Transverse colon (tissue), 4 donors: ENCODE data around the gene HHIPL1.

Source experiments
- EP300 ChIP-seq: sonication (generic); formaldehyde crosslinking; IDR thresholded peaks from one replicate; pipeline ENCODE4 v1.6.1; 2017; ENCODE audit warnings: antibody characterized with exemption, low read depth
- POLR2A ChIP-seq: fragments of 450-650 bp; IDR thresholded peaks from one replicate; pipeline ENCODE4 v1.6.1; 2016; ENCODE audit warnings: antibody characterized with exemption, mild to moderate bottlenecking, moderate library complexity
- POLR2AphosphoS5 ChIP-seq, 3 donors: sonication (generic); formaldehyde crosslinking; IDR thresholded peaks; one replicate each; pipeline ENCODE4 v1.6.1; 2016; ENCODE audit warnings: antibody characterized with exemption in 3 of 3
- TF ChIP-seq, protein P1 (sequence below), 5 experiments: fragments of 200-600 bp in 3 of 5; fragments of 450-650 bp in 2 of 5; sonication (generic) in 3 of 5; IDR thresholded peaks; 1 replicate in 2 of 5; 2 replicates in 3 of 5; pipeline ENCODE4 v1.5.1; 2016 to 2017; ENCODE audit warnings: antibody characterized with exemption in 5 of 5, inconsistent platforms in 3 of 5, mild to moderate bottlenecking in 2 of 5, moderate library complexity in 1 of 5

DNA sequence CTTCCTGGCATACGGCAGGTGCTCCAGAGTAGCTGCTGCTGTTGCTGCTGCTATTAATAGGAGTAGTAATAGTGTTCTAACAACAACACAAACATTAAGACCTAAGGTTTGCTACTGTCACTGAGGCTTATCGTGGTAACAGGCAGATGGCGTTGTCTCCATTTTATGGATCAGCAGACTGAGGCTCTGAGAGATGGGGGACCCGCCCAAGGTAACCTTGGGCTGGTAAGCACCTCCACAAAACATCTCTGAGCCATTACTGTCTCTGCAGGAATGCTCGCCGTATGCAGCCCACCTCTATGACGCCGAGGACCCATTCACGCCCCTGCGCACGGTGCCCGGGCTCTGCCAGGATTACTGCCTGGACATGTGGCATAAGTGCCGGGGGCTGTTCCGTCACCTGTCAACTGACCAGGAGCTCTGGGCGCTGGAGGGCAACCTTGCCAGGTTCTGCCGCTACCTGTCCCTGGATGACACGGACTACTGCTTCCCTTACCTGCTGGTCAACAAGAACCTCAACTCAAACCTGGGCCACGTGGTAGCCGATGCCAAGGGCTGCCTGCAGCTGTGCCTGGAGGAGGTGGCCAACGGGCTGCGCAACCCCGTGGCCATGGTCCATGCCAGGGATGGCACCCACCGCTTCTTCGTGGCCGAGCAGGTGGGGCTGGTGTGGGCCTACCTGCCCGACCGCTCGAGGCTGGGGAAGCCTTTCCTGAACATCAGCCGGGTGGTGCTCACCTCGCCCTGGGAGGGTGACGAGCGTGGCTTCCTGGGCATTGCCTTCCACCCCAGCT, 7.2 kb downstream of the HHIPL1 start:
- no peak for TF ChIP-seq POLR2AphosphoS5 (IDR thresholded peaks at IDR 0.05)
- TF ChIP-seq, protein P1, sequence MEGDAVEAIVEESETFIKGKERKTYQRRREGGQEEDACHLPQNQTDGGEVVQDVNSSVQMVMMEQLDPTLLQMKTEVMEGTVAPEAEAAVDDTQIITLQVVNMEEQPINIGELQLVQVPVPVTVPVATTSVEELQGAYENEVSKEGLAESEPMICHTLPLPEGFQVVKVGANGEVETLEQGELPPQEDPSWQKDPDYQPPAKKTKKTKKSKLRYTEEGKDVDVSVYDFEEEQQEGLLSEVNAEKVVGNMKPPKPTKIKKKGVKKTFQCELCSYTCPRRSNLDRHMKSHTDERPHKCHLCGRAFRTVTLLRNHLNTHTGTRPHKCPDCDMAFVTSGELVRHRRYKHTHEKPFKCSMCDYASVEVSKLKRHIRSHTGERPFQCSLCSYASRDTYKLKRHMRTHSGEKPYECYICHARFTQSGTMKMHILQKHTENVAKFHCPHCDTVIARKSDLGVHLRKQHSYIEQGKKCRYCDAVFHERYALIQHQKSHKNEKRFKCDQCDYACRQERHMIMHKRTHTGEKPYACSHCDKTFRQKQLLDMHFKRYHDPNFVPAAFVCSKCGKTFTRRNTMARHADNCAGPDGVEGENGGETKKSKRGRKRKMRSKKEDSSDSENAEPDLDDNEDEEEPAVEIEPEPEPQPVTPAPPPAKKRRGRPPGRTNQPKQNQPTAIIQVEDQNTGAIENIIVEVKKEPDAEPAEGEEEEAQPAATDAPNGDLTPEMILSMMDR (IDR thresholded peaks at IDR 0.05): no peak
- TF ChIP-seq POLR2A: no peak
- no peak for TF ChIP-seq EP300
